ENCODE measurements around the gene C6orf47. TPM values are rescaled to one million over a fixed set of nuclear protein-coding genes. Genes with fewer than 3 reads are reported as not detected.

Gene C6orf47
- polyA plus RNA-seq, 1 of the 3 experiments (the other 2 are of a cell fraction), result 10.3 TPM

DNA sequence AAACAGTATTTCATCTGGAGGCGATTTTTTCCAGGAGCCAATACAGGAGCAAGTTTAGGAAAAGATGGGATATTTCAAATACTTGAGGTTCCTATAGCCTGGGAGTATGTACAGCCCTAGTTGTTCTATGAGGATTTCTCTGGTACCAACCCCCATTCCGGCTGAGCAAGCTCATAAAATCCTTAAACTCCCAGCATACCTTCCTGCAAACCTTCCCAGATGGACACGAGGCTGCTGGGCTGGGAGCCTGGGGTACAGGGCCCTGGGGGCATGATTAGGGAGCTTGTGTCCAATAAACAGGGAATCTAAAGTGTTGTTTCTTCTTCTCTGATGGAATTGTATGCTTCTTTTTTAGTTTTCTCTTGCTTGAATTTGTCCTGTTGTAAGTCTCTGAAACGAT is 38.6 kb downstream of the C6orf47 start (continued):
- no peak for TF ChIP-seq EP300 (IDR thresholded peaks at IDR 0.05; ENCODE audit: borderline replicate concordance in 1 of 2, low read depth in 1 of 2, low read length in 1 of 2)

- ChIA-PET CTCF (interaction anchor here (0.9 to 2.1 kb wide), 5 partner anchors 10 to 76 kb away, joined by 3 to 11 read pairs (median 5); partner anchors contain the start of gene ATP6V1G2), POLR2A (interaction anchor here (1.0 to 4.0 kb wide), 4 partner anchors 8 to 1351 kb away, joined by 3 to 18 read pairs (median 4); partner anchors contain the start of genes BAG6 and DDX39B)
- Histone ChIP-seq H4K20me1 (ENCODE audit: insufficient read depth) (peaks cover 28% of the 10 kb centered on the region), H3K79me2 (ENCODE audit: insufficient read depth) (peaks cover 58% of the 10 kb centered on the region), H3K27ac (ENCODE audit: low read depth in 2 of 2, low read length in 1 of 2) (peak overlapping the region; percentile 96 to 99), H3K4me2 (peak overlapping the region; percentile 97), H3K4me3 (ENCODE audit: low read depth in 2 of 2, low read length in 1 of 2) (peak overlapping the region; percentile 87 to 98), H3K27me3 (ENCODE audit: insufficient read depth) (no peaks in the 10 kb centered on the region), H2AFZ (ENCODE audit: low read depth) (no peak overlapping the region), H3K9me3 (no peaks in the 10 kb centered on the region), H3K9ac (peak overlapping the region; percentile 99), H3K36me3 (replicated peaks in 1 of 2; ENCODE audit: control insufficient read depth in 1 of 2, insufficient read depth in 2 of 2, low read length in 1 of 2) (peaks cover 40 to 49% of the 10 kb centered on the region in 2 experiments), H3K9me2 (no peaks in the 10 kb centered on the region), H3K4me1 (ENCODE audit: control insufficient read depth in 1 of 2, insufficient read depth in 2 of 2, low read depth in 1 of 2, low read length in 1 of 2) (peaks cover 10 to 11% of the 10 kb centered on the region in 2 experiments), H3F3A (replicated peaks; ENCODE audit: insufficient read depth) (peaks cover 16% of the 10 kb centered on the region)
- DNase-seq, result peak; percentile 16
- WGBS (ENCODE audit: low lambda C conversion rate), result 2% methylated on average over 15 of the region's 15 CpGs
- TF ChIP-seq POLR2AphosphoS5 (IDR thresholded peaks at IDR 0.05; ENCODE audit: low read depth, low read length), result 0 out of 2 replicates have a peak, but pooled peaks have one; percentile 0
- no peak for TF ChIP-seq FOSL2 (IDR thresholded peaks at IDR 0.05; ENCODE audit: borderline replicate concordance, low read depth)
- no peak for TF ChIP-seq YY1 (IDR thresholded peaks at IDR 0.05; ENCODE audit: low read depth)
- TF ChIP-seq REST (IDR thresholded peaks at IDR 0.05; ENCODE audit: low read depth, low read length), result no peak
These were observed 39.1 kb downstream of the C6orf47 start for GRCh38 chr6:31621320-31621939.

GRCh38 chr6:31620586-31621319 is 39.8 kb downstream of the C6orf47 start, which contains the start of gene PRRC2A:
PRRC2A (plus strand) TSS chr6:31620715; CDS start chr6:31622790, 2,075 bp downstream.
- Histone ChIP-seq H3F3A (replicated peaks; ENCODE audit: insufficient read depth) (peaks cover 16% of the 10 kb centered on the region), H3K79me2 (ENCODE audit: insufficient read depth) (peaks cover 52% of the 10 kb centered on the region)
- POLR2A ChIA-PET, result interaction anchor here (1.0 to 4.0 kb wide), 4 partner anchors 9 to 1351 kb away, joined by 3 to 18 read pairs (median 4); partner anchors contain the start of genes BAG6 and DDX39B
- TF ChIP-seq NFIC (IDR thresholded peaks at IDR 0.05; ENCODE audit: borderline replicate concordance) (0 out of 2 replicates have a peak, but pooled peaks have one; percentile 5), NRF1 (IDR thresholded peaks at IDR 0.05; ENCODE audit: low read depth, low read length) (no peak), YY1 (IDR thresholded peaks at IDR 0.05; ENCODE audit: low read depth) (peak; percentile 96), REST (IDR thresholded peaks at IDR 0.05; ENCODE audit: low read depth, low read length) (0 out of 2 replicates have a peak, but pooled peaks have one; percentile 32), GATA2 (CRISPR knock-in tag; IDR thresholded peaks at IDR 0.05) (no peak), POLR2AphosphoS5 (IDR thresholded peaks at IDR 0.05; ENCODE audit: low read depth, low read length) (peak; percentile 74), RFX5 (IDR thresholded peaks at IDR 0.05; ENCODE audit: low read length) (no peak), TAF1 (IDR thresholded peaks at IDR 0.05; ENCODE audit: borderline replicate concordance, low read depth, low read length) (peak; percentile 83)
- TF ChIP-seq, protein P1, sequence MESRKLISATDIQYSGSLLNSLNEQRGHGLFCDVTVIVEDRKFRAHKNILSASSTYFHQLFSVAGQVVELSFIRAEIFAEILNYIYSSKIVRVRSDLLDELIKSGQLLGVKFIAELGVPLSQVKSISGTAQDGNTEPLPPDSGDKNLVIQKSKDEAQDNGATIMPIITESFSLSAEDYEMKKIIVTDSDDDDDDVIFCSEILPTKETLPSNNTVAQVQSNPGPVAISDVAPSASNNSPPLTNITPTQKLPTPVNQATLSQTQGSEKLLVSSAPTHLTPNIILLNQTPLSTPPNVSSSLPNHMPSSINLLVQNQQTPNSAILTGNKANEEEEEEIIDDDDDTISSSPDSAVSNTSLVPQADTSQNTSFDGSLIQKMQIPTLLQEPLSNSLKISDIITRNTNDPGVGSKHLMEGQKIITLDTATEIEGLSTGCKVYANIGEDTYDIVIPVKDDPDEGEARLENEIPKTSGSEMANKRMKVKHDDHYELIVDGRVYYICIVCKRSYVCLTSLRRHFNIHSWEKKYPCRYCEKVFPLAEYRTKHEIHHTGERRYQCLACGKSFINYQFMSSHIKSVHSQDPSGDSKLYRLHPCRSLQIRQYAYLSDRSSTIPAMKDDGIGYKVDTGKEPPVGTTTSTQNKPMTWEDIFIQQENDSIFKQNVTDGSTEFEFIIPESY (IDR thresholded peaks at IDR 0.05; ENCODE audit: borderline replicate concordance, low read depth), result 0 out of 2 replicates have a peak, but pooled peaks have one; percentile 47

More at GRCh38 chr6:31620586-31621319, 39.8 kb downstream of the C6orf47 start, which contains the start of gene PRRC2A:
- DNase-seq, result peak; percentile 90
- Histone ChIP-seq H4K20me1 (ENCODE audit: insufficient read depth) (peaks cover 28% of the 10 kb centered on the region), H3K4me1 (ENCODE audit: control insufficient read depth in 1 of 2, insufficient read depth in 2 of 2, low read depth in 1 of 2, low read length in 1 of 2) (peaks cover 10 to 11% of the 10 kb centered on the region in 2 experiments), H3K4me3 (ENCODE audit: low read depth in 2 of 2, low read length in 1 of 2) (peak within 1 kb of the TSS; percentile 87 to 98), H3K36me3 (replicated peaks in 1 of 2; ENCODE audit: control insufficient read depth in 1 of 2, insufficient read depth in 2 of 2, low read length in 1 of 2) (peaks cover 33 to 43% of the 10 kb centered on the region in 2 experiments), H3K9me2 (no peaks in the 10 kb centered on the region), H3K4me2 (peak within 1 kb of the TSS; percentile 97), H3K27ac (ENCODE audit: low read depth in 2 of 2, low read length in 1 of 2) (peak within 1 kb of the TSS; percentile 99), H3K27me3 (ENCODE audit: insufficient read depth) (no peaks in the 10 kb centered on the region), H3K9me3 (no peaks in the 10 kb centered on the region), H2AFZ (ENCODE audit: low read depth) (peak within 1 kb of the TSS; percentile 87), H3K9ac (peak within 1 kb of the TSS; percentile 99)
- 3% methylated on average over 35 of the region's 67 CpGs for WGBS (ENCODE audit: low lambda C conversion rate)
- CTCF ChIA-PET, result interaction anchor here (1.0 to 2.1 kb wide), 3 partner anchors 22 to 74 kb away, joined by 3 to 11 read pairs (median 4); partner anchors contain the start of gene ATP6V1G2
